ENCODE results near the gene TMEM132C.

- TF ChIP-seq CTCF (IDR thresholded peaks at IDR 0.05) (no peak), POLR2AphosphoS5 (IDR thresholded peaks at IDR 0.05) (no peak)
Observed at GRCh38 chr12:128672428-128672827, 405.5 kb downstream of the TMEM132C start.

Data from sigmoid colon (tissue), 4 donors.